HG02623 (cell line): Measurements from ENCODE around the gene EIF4EBP3.

ENCODE experiments used
- ATAC-seq: cut with Tn5 transposase; IDR thresholded peaks from one replicate; pipeline ENCODE4 v1.9.1; 2021; ENCODE audit warnings: moderate library complexity; ENCODE audit not compliant: unreplicated experiment

Gene EIF4EBP3

DNA sequence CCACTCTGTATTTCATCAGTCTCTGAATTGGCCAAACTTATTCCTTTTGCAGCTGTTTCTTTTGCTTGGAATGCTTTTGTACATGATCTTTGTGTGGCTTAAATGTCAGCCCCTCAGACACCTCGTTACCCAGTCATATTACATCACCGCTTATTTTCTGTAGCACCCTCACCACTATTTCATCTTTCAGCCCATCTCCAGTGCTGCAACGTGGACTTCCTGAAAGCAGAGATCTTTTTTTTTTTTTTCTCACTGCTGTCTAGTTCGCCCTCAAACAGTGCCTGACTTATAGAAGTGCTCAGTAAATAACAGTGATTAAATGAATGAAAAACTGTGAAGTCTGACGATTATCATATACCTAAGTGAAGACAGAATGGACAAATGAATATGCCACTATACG lies 9.0 kb downstream of the EIF4EBP3 start:
- no peak for ATAC-seq

DNA sequence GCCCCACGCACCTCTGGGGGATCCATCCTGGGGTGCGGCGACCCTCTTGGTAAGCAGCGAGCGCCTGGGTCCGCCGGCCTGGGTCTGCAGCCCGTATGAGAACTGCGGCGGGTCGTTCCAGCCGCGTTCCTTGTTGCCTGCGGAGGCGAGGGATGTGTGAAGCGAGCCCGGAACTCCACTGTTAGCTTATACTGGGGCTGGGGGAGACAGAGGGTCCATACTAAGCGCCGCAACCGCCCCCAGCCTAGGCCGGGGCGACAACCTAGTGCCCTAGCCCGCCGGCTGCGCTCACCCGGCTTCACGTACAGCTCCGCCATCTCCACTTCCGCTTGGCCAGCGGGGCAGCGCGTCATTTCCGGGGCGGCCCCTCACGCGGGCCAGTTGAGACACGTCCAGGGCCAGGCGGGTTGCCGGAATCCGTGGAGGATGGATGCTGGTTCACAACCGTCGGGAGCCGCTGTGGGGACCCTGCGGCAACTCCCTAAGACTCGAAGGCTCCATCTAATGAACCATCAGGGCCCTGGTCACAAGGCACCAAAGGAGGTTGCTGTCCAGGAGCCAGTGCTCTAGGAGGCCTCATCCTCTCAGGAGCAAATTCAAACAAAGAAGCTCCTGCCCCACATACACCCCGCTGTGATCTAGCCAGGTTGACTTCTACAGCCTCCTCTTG lies 9.8 kb downstream of the EIF4EBP3 start, which contains the start of gene SRA1:
Gene SRA1 (minus strand): TSS at position 338 of the 670 bp plus-strand sequence. CDS start 21 bp downstream, at position 317.
- ATAC-seq, result peak; percentile 94

DNA sequence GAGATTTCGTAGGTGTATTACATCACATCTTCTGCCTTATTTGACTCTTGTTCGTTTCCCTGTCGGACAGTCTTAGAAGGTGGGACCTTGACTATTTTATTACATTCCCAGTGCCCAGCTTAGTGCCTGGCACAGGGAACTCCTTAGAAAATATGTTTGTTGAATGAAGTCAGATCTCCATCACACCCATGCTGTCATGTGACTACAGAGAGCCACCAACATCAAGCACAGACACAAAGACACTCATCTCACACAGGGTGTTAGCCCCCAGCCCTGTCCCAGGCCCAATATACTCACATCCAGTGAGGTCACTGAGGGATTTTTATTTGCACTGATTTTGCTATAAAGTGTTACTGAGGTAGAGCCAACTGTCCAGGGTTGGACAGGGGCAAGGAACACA lies 10.5 kb downstream of the EIF4EBP3 start:
- no peak for ATAC-seq

DNA sequence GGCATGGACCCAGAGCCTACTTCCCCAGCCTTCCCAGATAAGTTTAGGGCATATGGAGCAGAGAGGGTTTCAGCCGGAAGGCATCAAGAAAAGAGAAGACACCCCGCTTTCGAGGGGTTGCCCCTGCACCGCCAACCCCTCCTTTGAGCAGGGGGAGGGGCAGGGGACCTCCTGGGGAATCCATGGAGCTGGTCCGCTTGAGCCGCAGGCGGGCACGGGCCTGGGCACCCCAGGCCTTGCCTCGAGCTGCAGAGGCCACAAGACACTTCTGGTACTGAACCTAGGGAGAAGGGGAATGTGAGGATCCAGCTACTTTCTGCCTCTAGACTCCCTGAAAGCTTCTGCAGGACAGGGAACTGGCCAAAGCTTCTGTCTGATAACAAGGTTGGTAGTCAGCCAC lies 11.1 kb downstream of the EIF4EBP3 start:
- ATAC-seq, result no peak

DNA sequence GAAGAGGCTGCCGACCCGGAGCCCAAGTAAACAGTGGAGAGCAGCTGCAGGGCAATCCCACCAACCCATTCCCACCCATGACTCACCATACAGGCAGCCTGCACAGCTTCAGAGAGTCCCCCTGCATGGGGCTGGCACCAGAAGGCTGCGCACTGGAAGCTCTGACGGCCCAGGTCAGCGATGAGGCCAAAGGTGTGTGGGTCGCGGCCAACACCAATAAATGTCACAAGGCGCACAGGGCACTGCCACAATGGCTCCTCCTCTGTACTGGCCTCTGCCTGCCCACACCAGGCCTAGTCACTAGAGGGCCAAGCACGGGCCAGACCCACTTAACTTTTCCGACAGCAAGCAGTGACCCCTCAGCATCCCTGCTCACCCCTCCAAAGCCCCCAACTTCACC lies 12.8 kb downstream of the EIF4EBP3 start:
- no peak for ATAC-seq

DNA sequence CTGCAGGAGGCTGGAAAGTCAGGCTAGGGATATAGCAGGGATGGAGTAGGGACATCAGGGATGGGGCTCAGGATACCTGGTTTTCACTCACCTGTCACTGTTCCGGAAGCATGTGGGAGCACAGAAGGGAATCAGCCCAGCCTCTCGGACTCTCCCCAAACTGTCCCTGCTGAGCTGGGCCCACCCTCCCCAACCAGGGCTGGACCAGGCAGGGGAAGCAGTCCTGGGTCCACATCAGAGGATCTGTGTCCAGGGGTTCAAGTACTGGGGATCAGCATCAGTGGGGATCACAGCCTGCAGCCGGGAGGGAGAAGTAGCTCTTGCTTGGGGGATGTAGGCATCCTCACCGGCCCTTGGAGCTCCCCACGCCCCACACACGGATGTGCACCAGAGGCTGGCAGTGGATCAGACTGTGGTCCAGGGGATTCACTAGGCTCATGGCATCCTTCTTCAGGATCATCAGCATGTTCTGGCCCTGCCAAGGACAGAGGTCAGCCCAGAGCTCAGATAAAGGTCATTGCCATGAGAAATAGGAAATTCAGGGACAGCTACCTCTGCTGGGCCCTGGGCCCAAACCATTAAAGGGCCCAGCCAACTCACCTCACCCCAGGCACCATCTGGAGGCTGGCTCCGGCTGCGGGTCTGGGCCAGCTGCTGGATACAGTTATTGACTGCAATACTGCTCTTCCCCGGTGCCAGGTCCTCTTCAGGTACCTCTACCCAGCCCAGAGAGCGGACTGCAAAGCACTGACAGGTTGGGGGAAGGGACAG lies 14.5 kb downstream of the EIF4EBP3 start:
- no peak for ATAC-seq

DNA sequence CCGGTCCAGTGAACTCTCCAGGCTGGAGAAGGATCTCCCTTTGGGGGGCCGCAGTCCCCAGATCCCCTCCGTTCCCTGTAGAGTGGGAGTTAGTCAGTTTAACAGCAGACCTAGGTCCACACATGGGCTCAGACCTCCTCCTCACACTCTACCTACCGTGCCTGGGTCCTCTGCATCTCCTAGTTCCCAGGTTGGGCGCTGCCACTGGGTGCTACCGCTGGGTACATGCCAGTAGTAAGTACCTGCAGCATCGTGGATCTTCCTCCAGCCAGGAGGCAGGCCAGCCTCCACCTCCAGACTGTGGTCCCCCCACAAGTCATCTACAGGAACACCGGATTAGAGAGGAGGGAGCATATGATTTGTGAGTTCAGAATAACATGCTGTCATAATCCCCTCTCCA lies 16.1 kb downstream of the EIF4EBP3 start:
- ATAC-seq, result no peak

DNA sequence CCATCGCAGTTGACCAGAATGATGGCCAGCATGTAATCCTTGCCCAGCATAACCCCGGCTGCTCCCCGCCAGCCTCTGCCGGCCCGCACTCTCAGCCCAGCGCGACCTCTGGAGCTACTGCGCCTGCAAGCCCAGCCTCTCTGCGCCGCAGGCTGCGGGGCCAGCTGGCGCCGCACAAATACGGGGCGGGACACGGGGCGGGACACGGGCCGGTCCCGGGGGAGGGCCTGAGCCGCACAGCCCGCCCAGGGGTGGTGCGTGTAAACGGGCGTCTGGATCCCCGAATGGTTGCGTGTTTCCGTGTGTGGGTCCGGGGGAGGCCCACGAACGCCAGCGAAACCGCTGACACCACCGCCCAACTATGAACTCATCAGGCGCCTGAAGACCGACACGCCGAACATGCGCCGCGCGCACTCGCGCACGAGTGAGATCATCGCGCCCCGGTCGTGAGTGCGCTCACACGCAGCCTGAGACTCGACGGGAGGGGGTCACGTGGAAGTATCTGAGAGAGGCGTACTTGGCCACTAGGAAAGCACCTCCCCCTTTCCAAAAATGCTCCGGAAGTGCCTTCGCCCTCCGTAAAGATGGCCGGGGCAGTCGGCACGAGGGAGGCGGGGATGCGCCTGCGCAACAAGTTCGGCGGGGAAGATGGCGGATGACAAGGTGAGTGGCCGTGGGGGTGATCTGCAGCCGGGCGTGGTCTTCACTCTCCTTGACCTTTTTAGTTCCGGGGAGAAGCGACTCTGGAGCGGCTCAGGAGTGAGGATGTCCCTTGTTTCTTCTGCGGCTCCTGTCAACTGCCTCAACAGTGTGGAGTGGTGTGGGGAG lies 16.9 kb downstream of the EIF4EBP3 start, which contains the start of the genes APBB3 and SLC35A4:
Gene APBB3 (minus strand): TSS at position 403 of the 828 bp plus-strand sequence. CDS start 353 bp downstream, at position 50.
Gene SLC35A4 (plus strand): TSS at position 633 of the 828 bp plus-strand sequence. CDS start 2,342 bp downstream, outside the sequence.
- peak; percentile 84 for ATAC-seq

DNA sequence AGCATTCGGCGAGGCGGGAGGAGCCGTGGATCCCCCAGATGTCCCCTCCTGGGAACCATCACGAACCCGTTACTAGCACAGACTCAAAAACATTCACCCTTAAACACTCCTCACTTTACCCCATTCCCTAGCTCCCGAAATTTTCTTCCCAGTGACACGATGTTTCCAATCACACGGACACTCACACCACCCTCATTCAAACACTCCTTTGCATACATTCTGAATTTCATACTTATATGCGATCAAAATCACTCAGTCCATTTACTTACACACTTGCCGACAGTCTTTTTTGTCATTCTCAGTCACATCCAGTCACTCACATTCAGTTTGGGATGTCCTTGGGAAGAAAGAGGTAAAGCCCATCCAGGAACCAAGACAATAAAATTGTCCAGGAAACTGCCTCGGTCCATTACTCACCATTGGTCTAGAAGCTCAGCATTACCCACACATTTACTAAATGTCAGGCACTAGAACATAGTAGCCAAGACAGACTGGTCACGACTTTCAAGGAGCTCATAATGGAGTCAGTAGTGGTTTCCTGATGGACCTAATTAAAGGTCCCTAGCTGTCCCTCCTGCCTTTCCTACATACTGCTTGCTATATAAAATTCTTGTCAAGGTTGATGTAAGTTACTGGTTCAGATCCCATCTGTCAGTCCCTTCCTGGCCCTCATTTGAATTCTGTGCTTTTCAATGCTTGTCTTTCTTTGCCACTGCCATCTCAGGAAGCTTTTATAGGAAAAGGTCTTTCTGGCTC lies 17.7 kb downstream of the EIF4EBP3 start:
- peak; percentile 6 for ATAC-seq

DNA sequence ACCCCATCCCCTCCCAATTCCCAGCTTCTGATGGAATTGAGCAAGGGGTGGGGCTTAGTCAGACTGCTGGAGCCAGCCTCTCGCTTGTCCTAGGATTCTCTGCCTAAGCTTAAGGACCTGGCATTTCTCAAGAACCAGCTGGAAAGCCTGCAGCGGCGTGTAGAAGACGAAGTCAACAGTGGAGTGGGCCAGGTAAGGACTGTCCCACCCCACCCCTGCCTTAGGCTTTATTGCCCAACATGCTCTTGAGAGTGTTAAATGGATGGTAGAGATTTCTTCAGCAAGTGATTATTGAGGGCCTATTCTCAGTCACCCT lies 18.3 kb downstream of the EIF4EBP3 start:
- ATAC-seq, result no peak

DNA sequence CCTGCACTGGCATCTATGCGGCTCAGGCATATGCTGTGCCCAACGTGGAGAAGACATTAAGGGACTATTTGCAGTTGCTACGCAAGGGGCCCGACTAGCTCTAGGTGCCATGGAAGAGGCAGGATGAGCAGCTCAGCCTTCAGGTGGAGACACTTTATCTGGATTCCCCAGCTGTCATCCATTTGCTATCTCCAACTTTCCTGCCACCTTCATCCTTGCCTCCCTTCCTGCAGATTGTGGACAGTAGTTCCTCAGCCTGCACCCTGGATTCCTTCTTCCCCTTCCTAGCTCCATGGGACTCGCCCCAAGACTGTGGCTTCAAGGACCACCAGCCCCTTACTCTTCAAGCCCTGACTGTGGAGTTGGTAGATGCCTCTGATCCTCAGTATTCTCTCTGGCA lies 19.2 kb downstream of the EIF4EBP3 start:
- no peak for ATAC-seq

DNA sequence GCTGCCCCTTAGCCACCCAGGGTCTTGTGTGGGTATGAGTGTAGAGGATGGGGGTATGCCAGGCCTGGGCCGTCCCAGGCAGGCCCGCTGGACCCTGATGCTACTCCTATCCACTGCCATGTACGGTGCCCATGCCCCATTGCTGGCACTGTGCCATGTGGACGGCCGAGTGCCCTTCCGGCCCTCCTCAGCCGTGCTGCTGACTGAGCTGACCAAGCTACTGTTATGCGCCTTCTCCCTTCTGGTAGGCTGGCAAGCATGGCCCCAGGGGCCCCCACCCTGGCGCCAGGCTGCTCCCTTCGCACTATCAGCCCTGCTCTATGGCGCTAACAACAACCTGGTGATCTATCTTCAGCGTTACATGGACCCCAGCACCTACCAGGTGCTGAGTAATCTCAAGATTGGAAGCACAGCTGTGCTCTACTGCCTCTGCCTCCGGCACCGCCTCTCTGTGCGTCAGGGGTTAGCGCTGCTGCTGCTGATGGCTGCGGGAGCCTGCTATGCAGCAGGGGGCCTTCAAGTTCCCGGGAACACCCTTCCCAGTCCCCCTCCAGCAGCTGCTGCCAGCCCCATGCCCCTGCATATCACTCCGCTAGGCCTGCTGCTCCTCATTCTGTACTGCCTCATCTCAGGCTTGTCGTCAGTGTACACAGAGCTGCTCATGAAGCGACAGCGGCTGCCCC lies 19.8 kb downstream of the EIF4EBP3 start:
- no peak for ATAC-seq

DNA sequence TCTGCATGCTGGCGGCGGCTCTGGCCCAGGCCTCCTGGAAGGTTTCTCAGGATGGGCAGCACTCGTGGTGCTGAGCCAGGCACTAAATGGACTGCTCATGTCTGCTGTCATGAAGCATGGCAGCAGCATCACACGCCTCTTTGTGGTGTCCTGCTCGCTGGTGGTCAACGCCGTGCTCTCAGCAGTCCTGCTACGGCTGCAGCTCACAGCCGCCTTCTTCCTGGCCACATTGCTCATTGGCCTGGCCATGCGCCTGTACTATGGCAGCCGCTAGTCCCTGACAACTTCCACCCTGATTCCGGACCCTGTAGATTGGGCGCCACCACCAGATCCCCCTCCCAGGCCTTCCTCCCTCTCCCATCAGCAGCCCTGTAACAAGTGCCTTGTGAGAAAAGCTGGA lies 20.4 kb downstream of the EIF4EBP3 start:
- no peak for ATAC-seq

DNA sequence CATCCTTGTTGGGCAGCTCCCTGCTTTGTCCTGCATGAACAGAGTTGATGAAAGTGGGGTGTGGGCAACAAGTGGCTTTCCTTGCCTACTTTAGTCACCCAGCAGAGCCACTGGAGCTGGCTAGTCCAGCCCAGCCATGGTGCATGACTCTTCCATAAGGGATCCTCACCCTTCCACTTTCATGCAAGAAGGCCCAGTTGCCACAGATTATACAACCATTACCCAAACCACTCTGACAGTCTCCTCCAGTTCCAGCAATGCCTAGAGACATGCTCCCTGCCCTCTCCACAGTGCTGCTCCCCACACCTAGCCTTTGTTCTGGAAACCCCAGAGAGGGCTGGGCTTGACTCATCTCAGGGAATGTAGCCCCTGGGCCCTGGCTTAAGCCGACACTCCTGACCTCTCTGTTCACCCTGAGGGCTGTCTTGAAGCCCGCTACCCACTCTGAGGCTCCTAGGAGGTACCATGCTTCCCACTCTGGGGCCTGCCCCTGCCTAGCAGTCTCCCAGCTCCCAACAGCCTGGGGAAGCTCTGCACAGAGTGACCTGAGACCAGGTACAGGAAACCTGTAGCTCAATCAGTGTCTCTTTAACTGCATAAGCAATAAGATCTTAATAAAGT lies 21.1 kb downstream of the EIF4EBP3 start:
- ATAC-seq, result no peak

DNA sequence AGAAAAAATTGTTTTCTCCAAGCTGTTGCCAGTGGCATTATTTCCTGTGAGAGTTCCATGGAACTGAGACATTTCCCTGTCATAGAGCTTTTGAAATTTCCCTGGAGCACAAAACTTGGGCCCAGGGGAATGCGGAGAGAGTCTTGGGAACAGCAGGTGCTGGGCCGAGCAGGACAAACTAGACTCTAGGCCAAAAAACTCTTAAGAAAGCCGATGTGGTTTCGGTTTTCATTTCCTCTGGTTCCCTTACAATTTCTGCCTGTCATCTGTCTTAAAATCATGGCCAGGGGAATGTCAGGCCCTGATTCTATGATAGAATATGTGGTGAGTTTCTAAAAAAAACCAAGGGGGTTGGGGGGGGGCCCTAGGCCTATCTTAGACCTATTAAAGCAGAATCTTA lies 21.7 kb downstream of the EIF4EBP3 start:
- no peak for ATAC-seq

DNA sequence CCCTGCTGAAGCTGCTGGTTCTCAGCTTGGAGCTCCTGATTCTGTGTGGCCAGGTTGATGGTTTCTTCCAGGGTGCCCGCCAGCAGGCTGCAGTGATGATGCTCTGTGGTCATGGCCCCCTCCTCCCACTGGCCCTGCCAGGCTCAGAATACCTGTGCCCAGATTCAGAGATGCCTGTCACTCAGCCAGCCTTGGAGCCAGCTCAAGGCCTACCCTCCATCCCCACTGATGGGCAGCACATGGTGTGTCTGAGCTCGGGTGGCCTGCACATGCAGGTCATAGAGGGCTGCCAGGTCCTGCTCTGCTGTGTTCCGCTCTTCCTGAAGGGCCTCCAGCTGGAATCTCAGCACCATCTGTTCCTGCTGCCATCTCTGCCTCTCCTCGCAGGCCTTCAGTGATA lies 22.6 kb downstream of the EIF4EBP3 start:
- ATAC-seq, result no peak

DNA sequence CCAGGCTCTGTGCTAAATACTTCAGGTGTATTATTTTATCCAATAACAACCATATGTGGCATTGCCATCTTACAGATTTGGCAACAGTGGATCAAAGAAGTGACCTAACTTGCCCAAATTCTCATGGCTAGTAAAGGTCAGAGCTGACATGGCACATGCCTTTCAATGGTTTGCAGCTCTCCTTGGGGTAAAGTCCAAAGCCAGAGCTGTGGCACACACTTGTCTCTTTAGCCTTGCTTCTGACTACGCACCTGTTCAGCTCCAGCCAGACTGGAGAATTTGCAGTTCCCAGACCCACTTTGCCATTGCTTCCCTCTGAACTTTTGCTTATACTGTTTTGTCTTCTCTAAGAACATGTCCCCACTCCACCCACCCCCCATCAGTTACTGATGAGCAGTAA lies 23.0 kb downstream of the EIF4EBP3 start:
- ATAC-seq, result no peak

DNA sequence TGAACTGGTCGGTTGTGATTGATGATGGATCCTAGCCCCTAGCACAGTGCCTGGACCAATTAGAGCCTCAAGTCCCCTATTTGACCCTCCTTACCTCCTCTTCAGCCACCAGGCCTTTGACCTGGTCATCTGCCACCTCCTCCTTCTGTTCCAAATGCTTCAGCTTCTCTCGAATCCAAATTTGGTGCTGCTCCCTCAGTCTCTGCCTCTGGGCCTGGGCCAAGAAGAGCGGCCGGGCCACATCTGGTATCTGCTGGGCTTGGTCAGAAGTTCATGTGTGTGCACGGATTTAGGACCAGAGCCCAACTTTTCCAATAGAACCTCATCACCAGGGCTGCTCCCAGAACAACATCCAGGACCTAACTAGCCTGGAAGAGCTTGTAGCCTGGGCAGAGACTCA lies 23.6 kb downstream of the EIF4EBP3 start:
- ATAC-seq, result no peak

DNA sequence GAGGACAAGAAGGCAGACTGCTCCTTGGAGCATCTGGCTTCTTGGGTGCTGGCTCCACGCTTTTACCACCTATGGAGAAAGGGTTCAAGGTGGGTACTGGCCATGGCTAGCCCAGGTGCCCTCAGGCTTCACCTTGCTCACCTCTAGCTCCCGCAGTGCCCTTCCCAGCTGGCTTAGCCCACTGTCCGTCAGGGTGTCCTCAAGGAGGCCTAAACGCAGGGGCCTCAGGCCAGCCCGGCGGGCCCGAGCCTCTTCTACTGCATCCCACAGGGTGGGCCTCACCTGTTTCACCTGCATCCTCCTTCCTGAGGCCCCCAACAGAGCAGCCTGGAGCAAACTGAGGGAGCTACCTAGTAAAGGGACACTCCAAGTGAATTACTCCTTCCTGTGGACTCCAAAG lies 26.2 kb downstream of the EIF4EBP3 start:
- no peak for ATAC-seq

DNA sequence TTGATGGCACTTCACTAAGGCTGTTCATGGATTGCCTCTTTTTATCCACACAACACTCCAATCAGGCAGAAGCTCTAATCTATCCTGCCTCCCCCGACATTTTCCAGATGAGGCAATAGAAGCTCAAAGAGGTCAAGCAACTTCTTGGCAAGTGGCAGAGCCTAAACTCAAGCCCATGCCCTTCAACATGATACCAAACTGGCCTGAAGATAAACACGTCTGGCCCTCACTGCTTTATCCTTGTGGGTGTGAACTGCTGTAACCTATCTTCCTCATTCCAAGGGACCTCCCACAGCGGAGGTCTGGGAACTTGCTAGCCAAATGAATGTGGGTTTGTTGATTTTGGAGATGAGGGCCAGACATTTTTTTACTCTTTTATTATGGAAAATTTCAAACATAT lies 26.7 kb downstream of the EIF4EBP3 start:
- no peak for ATAC-seq
